ENCODE measurements around the gene APPBP2.

APPBP2 gene

GRCh38 chr17:60468371-60468770, 57.7 kb downstream of the APPBP2 start:
- H3K27me3 ChIP-seq (ENCODE audit: low read depth, low read length): no peaks in the 10 kb centered on the region
- H3K27ac ChIP-seq (ENCODE audit: low read length): no peak overlapping the region
- no peak for TF ChIP-seq EZH2phosphoT487 (IDR thresholded peaks at IDR 0.05; ENCODE audit: low read depth)
- TF ChIP-seq, protein P1, sequence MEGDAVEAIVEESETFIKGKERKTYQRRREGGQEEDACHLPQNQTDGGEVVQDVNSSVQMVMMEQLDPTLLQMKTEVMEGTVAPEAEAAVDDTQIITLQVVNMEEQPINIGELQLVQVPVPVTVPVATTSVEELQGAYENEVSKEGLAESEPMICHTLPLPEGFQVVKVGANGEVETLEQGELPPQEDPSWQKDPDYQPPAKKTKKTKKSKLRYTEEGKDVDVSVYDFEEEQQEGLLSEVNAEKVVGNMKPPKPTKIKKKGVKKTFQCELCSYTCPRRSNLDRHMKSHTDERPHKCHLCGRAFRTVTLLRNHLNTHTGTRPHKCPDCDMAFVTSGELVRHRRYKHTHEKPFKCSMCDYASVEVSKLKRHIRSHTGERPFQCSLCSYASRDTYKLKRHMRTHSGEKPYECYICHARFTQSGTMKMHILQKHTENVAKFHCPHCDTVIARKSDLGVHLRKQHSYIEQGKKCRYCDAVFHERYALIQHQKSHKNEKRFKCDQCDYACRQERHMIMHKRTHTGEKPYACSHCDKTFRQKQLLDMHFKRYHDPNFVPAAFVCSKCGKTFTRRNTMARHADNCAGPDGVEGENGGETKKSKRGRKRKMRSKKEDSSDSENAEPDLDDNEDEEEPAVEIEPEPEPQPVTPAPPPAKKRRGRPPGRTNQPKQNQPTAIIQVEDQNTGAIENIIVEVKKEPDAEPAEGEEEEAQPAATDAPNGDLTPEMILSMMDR (IDR thresholded peaks at IDR 0.05; ENCODE audit: low read depth, low read length): no peak
- no peak overlapping the region for H3K4me3 ChIP-seq (ENCODE audit: low read length)
- no peaks in the 10 kb centered on the region for H3K9me3 ChIP-seq (ENCODE audit: insufficient read depth, low read length)
- H3K9ac ChIP-seq (ENCODE audit: low read length): no peak overlapping the region
- no peaks in the 10 kb centered on the region for H3K79me2 ChIP-seq (ENCODE audit: low read length)
- H2AFZ ChIP-seq (ENCODE audit: low read depth, low read length): no peak overlapping the region
- H4K20me1 ChIP-seq (ENCODE audit: insufficient read depth, low read length): no peaks in the 10 kb centered on the region
- no peak overlapping the region for H3K4me2 ChIP-seq (ENCODE audit: low read length)
- H3K36me3 ChIP-seq (replicated peaks; ENCODE audit: low read depth, low read length): peaks cover 16% of the 10 kb centered on the region
- H3K4me1 ChIP-seq (ENCODE audit: low read length): peaks cover 12% of the 10 kb centered on the region

- TF ChIP-seq, protein P1 (IDR thresholded peaks at IDR 0.05; ENCODE audit: low read depth, low read length): no peak
- no peak for TF ChIP-seq EZH2phosphoT487 (IDR thresholded peaks at IDR 0.05; ENCODE audit: low read depth)
- Histone ChIP-seq H3K79me2 (ENCODE audit: low read length) (no peaks in the 10 kb centered on the region), H3K9me3 (ENCODE audit: insufficient read depth, low read length) (no peaks in the 10 kb centered on the region), H3K36me3 (replicated peaks; ENCODE audit: low read depth, low read length) (peaks cover 10% of the 10 kb centered on the region), H3K4me1 (ENCODE audit: low read length) (peaks cover 2% of the 10 kb centered on the region), H3K27ac (ENCODE audit: low read length) (no peak overlapping the region), H3K4me3 (ENCODE audit: low read length) (no peak overlapping the region), H3K27me3 (ENCODE audit: low read depth, low read length) (no peaks in the 10 kb centered on the region), H2AFZ (ENCODE audit: low read depth, low read length) (no peak overlapping the region), H3K4me2 (ENCODE audit: low read length) (no peak overlapping the region), H4K20me1 (ENCODE audit: insufficient read depth, low read length) (no peaks in the 10 kb centered on the region), H3K9ac (ENCODE audit: low read length) (no peak overlapping the region)
Measured at GRCh38 chr17:60464343-60464742, 61.7 kb downstream of the APPBP2 start.

DNA sequence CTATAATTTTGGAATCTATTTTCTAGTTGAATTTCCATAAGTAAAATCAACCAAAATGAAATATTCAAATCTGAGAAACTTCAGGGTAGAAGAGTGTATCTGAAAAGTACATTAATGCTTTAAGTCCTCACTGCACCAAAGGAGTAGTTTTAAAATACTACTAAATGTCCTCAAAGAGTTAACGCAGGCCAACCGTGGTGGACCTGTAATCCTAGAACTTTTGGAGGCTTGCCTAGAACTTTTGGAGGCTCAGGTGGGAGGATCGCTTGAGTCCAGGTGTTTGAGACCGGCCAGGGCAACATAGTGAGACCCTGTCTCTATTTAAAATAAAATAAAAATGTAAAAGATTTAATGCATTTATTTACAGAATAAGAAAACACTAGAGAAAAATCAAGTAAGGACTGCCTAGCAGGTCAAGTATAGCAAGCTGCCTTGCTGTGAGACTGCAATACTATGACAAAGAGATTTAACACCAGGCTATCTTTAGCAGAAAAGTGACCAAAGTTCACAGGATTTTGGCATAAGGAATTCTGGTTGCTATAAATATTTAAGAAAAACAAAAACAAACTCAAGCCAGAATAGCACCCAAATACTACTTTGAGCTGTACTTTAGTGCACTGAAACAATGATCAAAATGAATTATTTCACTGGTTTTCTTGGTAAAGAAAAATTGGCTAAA, 62.7 kb downstream of the APPBP2 start:
- H2AFZ ChIP-seq (ENCODE audit: low read depth, low read length): no peak overlapping the region
- H3K36me3 ChIP-seq (replicated peaks; ENCODE audit: low read depth, low read length): peaks cover 11% of the 10 kb centered on the region
- no peaks in the 10 kb centered on the region for H3K9me3 ChIP-seq (ENCODE audit: insufficient read depth, low read length)
- no peaks in the 10 kb centered on the region for H3K4me1 ChIP-seq (ENCODE audit: low read length)
- TF ChIP-seq, protein P1 (IDR thresholded peaks at IDR 0.05; ENCODE audit: low read depth, low read length): no peak
- no peak for TF ChIP-seq EZH2phosphoT487 (IDR thresholded peaks at IDR 0.05; ENCODE audit: low read depth)
- H3K27me3 ChIP-seq (ENCODE audit: low read depth, low read length): no peaks in the 10 kb centered on the region
- no peak overlapping the region for H3K9ac ChIP-seq (ENCODE audit: low read length)
- no peaks in the 10 kb centered on the region for H4K20me1 ChIP-seq (ENCODE audit: insufficient read depth, low read length)
- no peaks in the 10 kb centered on the region for H3K79me2 ChIP-seq (ENCODE audit: low read length)
- no peak overlapping the region for H3K4me2 ChIP-seq (ENCODE audit: low read length)
- no peak overlapping the region for H3K4me3 ChIP-seq (ENCODE audit: low read length)
- H3K27ac ChIP-seq (ENCODE audit: low read length): no peak overlapping the region

DNA sequence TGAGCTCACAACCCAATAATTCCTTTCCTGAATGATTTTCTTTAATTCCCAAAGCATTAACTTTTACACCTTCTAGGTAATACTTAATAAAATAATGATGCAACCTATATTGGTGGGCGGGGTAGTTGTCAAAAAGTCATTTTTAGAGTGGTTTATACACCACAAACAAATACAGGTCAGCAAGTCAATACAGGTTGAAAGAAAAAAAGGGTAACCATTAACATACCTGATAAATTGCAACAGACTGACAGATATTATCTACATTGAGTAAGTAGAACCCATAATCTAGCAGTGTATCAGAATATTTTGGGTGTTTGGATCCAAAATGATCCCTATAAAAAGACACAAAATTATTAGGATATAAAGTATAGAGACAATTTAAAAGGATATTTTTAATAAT, 64.5 kb downstream of the APPBP2 start:
- H3K4me1 ChIP-seq (ENCODE audit: low read length): no peaks in the 10 kb centered on the region
- H2AFZ ChIP-seq (ENCODE audit: low read depth, low read length): no peak overlapping the region
- H3K79me2 ChIP-seq (ENCODE audit: low read length): no peaks in the 10 kb centered on the region
- H3K9me3 ChIP-seq (ENCODE audit: insufficient read depth, low read length): no peaks in the 10 kb centered on the region
- no peaks in the 10 kb centered on the region for H3K27me3 ChIP-seq (ENCODE audit: low read depth, low read length)
- H3K4me3 ChIP-seq (ENCODE audit: low read length): no peak overlapping the region
- TF ChIP-seq EZH2phosphoT487 (IDR thresholded peaks at IDR 0.05; ENCODE audit: low read depth): no peak
- TF ChIP-seq, protein P1 (IDR thresholded peaks at IDR 0.05; ENCODE audit: low read depth, low read length): no peak
- no peak overlapping the region for H3K27ac ChIP-seq (ENCODE audit: low read length)
- peaks cover 21% of the 10 kb centered on the region for H3K36me3 ChIP-seq (replicated peaks; ENCODE audit: low read depth, low read length)
- no peak overlapping the region for H3K4me2 ChIP-seq (ENCODE audit: low read length)
- no peaks in the 10 kb centered on the region for H4K20me1 ChIP-seq (ENCODE audit: insufficient read depth, low read length)
- H3K9ac ChIP-seq (ENCODE audit: low read length): no peak overlapping the region
